HepG2 (cell line): ENCODE data around the gene UQCR10. TPM values are rescaled to one million over a fixed set of nuclear protein-coding genes. Genes with fewer than 3 reads are reported as not detected.
A peak's percentile ranks its signal among the peaks of the same experiment; 100 is the strongest.

Experiments
- DMAP1 ChIP-seq: IDR thresholded peaks from 2 replicates; pipeline ENCODE4 v1.6.1; 2016
- KLF12 ChIP-seq: sonication (generic); formaldehyde crosslinking; IDR thresholded peaks from 2 replicates; pipeline ENCODE4 v1.4.0; 2020; ENCODE audit warnings: missing genetic modification reagents, borderline replicate concordance
- MIER2 ChIP-seq: IDR thresholded peaks from 2 replicates; pipeline ENCODE4 v1.6.1; 2016; ENCODE audit warnings: missing biosample characterization, missing genetic modification reagents
- NAIF1 ChIP-seq: sonication (generic); formaldehyde crosslinking; IDR thresholded peaks from 2 replicates; pipeline ENCODE4 v1.5.0; 2020; ENCODE audit warnings: mild to moderate bottlenecking, missing genetic modification reagents, borderline replicate concordance
- PRMT3 ChIP-seq: sonication (generic); formaldehyde crosslinking; IDR thresholded peaks from 2 replicates; pipeline ENCODE4 v1.8.1; 2022; ENCODE audit warnings: low read depth, mild to moderate bottlenecking, moderate library complexity, missing genetic modification reagents, borderline replicate concordance
- RARG ChIP-seq: sonication (generic); formaldehyde crosslinking; IDR thresholded peaks from 2 replicates; pipeline ENCODE4 v1.4.0; 2020; ENCODE audit warnings: low read depth, mild to moderate bottlenecking, missing genetic modification reagents
- ZNF251 ChIP-seq: sonication (generic); formaldehyde crosslinking; IDR thresholded peaks from 2 replicates; pipeline ENCODE4 v1.9.0; 2021; ENCODE audit warnings: mild to moderate bottlenecking, missing genetic modification reagents
- ZNF567 ChIP-seq: sonication (generic); formaldehyde crosslinking; IDR thresholded peaks from 2 replicates; pipeline ENCODE4 v1.8.1; 2023; ENCODE audit warnings: mild to moderate bottlenecking, missing genetic modification reagents, borderline replicate concordance
- ZNF782 ChIP-seq: sonication (generic); formaldehyde crosslinking; IDR thresholded peaks from 2 replicates; pipeline ENCODE4 v1.4.0; 2020; ENCODE audit warnings: missing genetic modification reagents, mild to moderate bottlenecking, borderline replicate concordance
- polyA plus RNA-seq, 8 experiments: library from polyadenylated mRNA; depleted of rRNA in 3 of 8; stranded (reverse) in 7 of 8; unstranded in 1 of 8; fragments of >200 nt; fragmentation: Illumina TruSeq in 4 of 8; extraction: Trizol in 4 of 8; gene quantifications; 2 replicates each; pipeline versions ENCODE4 v1.2.1 to v1.2.3, GENCODE V29; 2011 to 2016; ENCODE audit warnings: low read depth in 4 of 8, missing spikeins in 1 of 8, mixed read lengths in 1 of 8; ENCODE audit not compliant: insufficient read depth in 1 of 8
- total RNA-seq, 5 experiments: library from RNA; depleted of rRNA; stranded (reverse); fragments of >200 nt; fragmentation: Illumina TruSeq; extraction: Trizol; gene quantifications; 2 replicates each; pipeline ENCODE4 v1.2.3, GENCODE V29; 2016; ENCODE audit warnings: low read depth in 1 of 5
- TF ChIP-seq, protein P1 (sequence below): sonication (generic); formaldehyde crosslinking; IDR thresholded peaks from 2 replicates; pipeline ENCODE4 v1.8.0; 2022; ENCODE audit warnings: mild to moderate bottlenecking, missing genetic modification reagents, moderate library complexity
- TF ChIP-seq, protein P2 (sequence below): sonication (generic); formaldehyde crosslinking; IDR thresholded peaks from 2 replicates; pipeline ENCODE4 v1.4.0; 2020; ENCODE audit warnings: mild to moderate bottlenecking, missing genetic modification reagents, borderline replicate concordance
- TF ChIP-seq, protein P3 (sequence below): sonication (generic); formaldehyde crosslinking; IDR thresholded peaks from 2 replicates; pipeline ENCODE4 v1.4.0; 2020; ENCODE audit warnings: missing genetic modification reagents; ENCODE audit errors: not compliant biosample characterization
- TF ChIP-seq, protein P4 (sequence below): IDR thresholded peaks from 2 replicates; pipeline ENCODE4 v1.6.1; 2016; ENCODE audit warnings: missing compliant biosample characterization, missing genetic modification reagents, borderline replicate concordance
- TF ChIP-seq, protein P5 (sequence below): sonication (generic); formaldehyde crosslinking; IDR thresholded peaks from 2 replicates; pipeline ENCODE4; 2020; ENCODE audit warnings: missing genetic modification reagents, mild to moderate bottlenecking, borderline replicate concordance
- TF ChIP-seq, protein P6 (sequence below): sonication (generic); formaldehyde crosslinking; IDR thresholded peaks from 2 replicates; pipeline ENCODE4 v1.4.0; 2020; ENCODE audit warnings: low read depth, missing genetic modification reagents

The UQCR10 gene
- total and polyA plus RNA-seq, 2 of the 13 experiments (the other 11 are each of a cell fraction or from before 2014, with no cell fraction given), result 225 to 232 TPM

DNA sequence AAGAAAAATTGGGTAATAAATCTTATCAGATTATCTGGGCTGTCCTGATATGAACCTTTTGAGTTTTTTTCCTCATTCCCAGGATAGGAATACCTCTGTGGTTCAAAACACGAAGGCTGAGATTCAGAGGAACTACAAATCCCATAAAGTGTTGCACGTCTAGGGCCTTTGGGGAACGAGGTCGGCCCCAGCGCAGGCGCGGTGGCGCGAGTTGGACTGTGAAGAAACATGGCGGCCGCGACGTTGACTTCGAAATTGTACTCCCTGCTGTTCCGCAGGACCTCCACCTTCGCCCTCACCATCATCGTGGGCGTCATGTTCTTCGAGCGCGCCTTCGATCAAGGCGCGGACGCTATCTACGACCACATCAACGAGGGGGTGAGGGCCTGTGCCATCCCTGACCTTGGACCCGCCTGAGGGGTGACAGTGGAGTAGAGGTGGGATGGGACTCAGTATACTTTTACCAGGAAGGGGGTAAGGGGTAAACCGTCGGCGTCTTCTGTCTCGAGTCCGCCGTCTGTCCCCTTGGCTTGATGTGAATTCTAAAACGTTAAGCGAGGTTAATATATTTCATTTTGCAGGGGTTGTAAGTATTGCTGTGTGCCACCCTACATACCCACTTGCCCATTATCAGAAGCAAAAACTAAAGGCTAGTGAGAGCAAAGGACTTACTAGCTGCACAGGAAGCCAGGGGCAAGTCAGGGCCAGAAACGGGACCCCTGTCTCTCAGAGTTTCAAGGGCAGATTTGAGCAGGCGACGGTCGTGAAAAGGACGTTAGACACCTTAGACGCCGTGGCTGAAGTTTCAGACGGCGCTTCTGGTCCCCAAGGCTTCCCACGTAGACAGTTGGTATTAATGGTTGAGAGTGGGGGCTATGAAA, at the start of gene UQCR10 (continued):
- peak; percentile 61 for TF ChIP-seq KLF12 (CRISPR knock-in tag)
- no peak for TF ChIP-seq MIER2 (CRISPR knock-in tag)
- TF ChIP-seq ZNF251, result no peak
- TF ChIP-seq, protein P1, sequence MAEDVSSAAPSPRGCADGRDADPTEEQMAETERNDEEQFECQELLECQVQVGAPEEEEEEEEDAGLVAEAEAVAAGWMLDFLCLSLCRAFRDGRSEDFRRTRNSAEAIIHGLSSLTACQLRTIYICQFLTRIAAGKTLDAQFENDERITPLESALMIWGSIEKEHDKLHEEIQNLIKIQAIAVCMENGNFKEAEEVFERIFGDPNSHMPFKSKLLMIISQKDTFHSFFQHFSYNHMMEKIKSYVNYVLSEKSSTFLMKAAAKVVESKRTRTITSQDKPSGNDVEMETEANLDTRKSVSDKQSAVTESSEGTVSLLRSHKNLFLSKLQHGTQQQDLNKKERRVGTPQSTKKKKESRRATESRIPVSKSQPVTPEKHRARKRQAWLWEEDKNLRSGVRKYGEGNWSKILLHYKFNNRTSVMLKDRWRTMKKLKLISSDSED, result no peak
- TF ChIP-seq ZNF567 (CRISPR knock-in tag), result 0 out of 2 replicates have a peak, but pooled peaks have one; percentile 64
- TF ChIP-seq, protein P2, sequence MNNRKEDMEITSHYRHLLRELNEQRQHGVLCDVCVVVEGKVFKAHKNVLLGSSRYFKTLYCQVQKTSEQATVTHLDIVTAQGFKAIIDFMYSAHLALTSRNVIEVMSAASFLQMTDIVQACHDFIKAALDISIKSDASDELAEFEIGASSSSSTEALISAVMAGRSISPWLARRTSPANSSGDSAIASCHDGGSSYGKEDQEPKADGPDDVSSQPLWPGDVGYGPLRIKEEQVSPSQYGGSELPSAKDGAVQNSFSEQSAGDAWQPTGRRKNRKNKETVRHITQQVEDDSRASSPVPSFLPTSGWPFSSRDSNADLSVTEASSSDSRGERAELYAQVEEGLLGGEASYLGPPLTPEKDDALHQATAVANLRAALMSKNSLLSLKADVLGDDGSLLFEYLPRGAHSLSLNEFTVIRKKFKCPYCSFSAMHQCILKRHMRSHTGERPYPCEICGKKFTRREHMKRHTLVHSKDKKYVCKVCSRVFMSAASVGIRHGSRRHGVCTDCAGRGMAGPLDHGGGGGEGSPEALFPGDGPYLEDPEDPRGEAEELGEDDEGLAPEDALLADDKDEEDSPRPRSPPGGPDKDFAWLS, result no peak
- TF ChIP-seq NAIF1 (CRISPR knock-in tag), result 0 out of 2 replicates have a peak, but pooled peaks have one; percentile 48
- TF ChIP-seq, protein P3, sequence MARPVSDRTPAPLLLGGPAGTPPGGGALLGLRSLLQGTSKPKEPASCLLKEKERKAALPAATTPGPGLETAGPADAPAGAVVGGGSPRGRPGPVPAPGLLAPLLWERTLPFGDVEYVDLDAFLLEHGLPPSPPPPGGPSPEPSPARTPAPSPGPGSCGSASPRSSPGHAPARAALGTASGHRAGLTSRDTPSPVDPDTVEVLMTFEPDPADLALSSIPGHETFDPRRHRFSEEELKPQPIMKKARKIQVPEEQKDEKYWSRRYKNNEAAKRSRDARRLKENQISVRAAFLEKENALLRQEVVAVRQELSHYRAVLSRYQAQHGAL (CRISPR knock-in tag), result no peak
- TF ChIP-seq DMAP1 (CRISPR knock-in tag), result peak; percentile 70; the same call in 1 of the 2 replicates
- TF ChIP-seq, protein P4, sequence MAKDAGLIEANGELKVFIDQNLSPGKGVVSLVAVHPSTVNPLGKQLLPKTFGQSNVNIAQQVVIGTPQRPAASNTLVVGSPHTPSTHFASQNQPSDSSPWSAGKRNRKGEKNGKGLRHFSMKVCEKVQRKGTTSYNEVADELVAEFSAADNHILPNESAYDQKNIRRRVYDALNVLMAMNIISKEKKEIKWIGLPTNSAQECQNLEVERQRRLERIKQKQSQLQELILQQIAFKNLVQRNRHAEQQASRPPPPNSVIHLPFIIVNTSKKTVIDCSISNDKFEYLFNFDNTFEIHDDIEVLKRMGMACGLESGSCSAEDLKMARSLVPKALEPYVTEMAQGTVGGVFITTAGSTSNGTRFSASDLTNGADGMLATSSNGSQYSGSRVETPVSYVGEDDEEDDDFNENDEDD, result peak; percentile 11; the same call in 1 of the 2 replicates
- TF ChIP-seq RARG (CRISPR knock-in tag), result no peak
- 0 out of 2 replicates have a peak, but pooled peaks have one; percentile 46 for TF ChIP-seq ZNF782
- TF ChIP-seq, protein P5, sequence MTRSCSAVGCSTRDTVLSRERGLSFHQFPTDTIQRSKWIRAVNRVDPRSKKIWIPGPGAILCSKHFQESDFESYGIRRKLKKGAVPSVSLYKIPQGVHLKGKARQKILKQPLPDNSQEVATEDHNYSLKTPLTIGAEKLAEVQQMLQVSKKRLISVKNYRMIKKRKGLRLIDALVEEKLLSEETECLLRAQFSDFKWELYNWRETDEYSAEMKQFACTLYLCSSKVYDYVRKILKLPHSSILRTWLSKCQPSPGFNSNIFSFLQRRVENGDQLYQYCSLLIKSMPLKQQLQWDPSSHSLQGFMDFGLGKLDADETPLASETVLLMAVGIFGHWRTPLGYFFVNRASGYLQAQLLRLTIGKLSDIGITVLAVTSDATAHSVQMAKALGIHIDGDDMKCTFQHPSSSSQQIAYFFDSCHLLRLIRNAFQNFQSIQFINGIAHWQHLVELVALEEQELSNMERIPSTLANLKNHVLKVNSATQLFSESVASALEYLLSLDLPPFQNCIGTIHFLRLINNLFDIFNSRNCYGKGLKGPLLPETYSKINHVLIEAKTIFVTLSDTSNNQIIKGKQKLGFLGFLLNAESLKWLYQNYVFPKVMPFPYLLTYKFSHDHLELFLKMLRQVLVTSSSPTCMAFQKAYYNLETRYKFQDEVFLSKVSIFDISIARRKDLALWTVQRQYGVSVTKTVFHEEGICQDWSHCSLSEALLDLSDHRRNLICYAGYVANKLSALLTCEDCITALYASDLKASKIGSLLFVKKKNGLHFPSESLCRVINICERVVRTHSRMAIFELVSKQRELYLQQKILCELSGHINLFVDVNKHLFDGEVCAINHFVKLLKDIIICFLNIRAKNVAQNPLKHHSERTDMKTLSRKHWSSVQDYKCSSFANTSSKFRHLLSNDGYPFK (CRISPR knock-in tag), result peak; percentile 75; the same call in 1 of the 2 replicates
- no peak for TF ChIP-seq PRMT3 (CRISPR knock-in tag)
- TF ChIP-seq, protein P6, sequence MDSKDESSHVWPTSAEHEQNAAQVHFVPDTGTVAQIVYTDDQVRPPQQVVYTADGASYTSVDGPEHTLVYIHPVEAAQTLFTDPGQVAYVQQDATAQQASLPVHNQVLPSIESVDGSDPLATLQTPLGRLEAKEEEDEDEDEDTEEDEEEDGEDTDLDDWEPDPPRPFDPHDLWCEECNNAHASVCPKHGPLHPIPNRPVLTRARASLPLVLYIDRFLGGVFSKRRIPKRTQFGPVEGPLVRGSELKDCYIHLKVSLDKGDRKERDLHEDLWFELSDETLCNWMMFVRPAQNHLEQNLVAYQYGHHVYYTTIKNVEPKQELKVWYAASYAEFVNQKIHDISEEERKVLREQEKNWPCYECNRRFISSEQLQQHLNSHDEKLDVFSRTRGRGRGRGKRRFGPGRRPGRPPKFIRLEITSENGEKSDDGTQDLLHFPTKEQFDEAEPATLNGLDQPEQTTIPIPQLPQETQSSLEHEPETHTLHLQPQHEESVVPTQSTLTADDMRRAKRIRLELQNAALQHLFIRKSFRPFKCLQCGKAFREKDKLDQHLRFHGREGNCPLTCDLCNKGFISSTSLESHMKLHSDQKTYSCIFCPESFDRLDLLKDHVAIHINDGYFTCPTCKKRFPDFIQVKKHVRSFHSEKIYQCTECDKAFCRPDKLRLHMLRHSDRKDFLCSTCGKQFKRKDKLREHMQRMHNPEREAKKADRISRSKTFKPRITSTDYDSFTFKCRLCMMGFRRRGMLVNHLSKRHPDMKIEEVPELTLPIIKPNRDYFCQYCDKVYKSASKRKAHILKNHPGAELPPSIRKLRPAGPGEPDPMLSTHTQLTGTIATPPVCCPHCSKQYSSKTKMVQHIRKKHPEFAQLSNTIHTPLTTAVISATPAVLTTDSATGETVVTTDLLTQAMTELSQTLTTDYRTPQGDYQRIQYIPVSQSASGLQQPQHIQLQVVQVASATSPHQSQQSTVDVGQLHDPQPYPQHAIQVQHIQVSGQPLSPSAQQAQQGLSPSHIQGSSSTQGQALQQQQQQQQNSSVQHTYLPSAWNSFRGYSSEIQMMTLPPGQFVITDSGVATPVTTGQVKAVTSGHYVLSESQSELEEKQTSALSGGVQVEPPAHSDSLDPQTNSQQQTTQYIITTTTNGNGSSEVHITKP (CRISPR knock-in tag), result no peak
